Measurements from ENCODE around the gene PCDHA5.
A peak's percentile ranks its signal among the peaks of the same experiment; 100 is the strongest.
"Not testable (repeated sequence)": the region's sequence is repeated elsewhere in the genome, so short reads cannot be mapped to it uniquely, and the experiment has no call there.

PCDHA5 gene

GRCh38 chr5:140821375-140822280 lies at the start of gene PCDHA5:
Gene PCDHA5 (plus strand): TSS chr5:140821613.
- no peak within 1 kb of the TSS for H3K27ac ChIP-seq
- TF ChIP-seq, protein P1, sequence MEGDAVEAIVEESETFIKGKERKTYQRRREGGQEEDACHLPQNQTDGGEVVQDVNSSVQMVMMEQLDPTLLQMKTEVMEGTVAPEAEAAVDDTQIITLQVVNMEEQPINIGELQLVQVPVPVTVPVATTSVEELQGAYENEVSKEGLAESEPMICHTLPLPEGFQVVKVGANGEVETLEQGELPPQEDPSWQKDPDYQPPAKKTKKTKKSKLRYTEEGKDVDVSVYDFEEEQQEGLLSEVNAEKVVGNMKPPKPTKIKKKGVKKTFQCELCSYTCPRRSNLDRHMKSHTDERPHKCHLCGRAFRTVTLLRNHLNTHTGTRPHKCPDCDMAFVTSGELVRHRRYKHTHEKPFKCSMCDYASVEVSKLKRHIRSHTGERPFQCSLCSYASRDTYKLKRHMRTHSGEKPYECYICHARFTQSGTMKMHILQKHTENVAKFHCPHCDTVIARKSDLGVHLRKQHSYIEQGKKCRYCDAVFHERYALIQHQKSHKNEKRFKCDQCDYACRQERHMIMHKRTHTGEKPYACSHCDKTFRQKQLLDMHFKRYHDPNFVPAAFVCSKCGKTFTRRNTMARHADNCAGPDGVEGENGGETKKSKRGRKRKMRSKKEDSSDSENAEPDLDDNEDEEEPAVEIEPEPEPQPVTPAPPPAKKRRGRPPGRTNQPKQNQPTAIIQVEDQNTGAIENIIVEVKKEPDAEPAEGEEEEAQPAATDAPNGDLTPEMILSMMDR (conservative IDR thresholded peaks at IDR 0.05): peak; percentile 72

GRCh38 chr5:140780512-140780911 lies 40.9 kb upstream of the PCDHA5 start:
- TF ChIP-seq, protein P1 (conservative IDR thresholded peaks at IDR 0.05): no peak
- no peak overlapping the region for H3K27ac ChIP-seq

GRCh38 chr5:140785905-140786686 lies 35.3 kb upstream of the PCDHA5 start, which contains the start of gene PCDHA1:
Gene PCDHA1 (plus strand): TSS chr5:140786140.
- no peak within 1 kb of the TSS for H3K27ac ChIP-seq
- TF ChIP-seq, protein P1 (conservative IDR thresholded peaks at IDR 0.05): no peak

DNA sequence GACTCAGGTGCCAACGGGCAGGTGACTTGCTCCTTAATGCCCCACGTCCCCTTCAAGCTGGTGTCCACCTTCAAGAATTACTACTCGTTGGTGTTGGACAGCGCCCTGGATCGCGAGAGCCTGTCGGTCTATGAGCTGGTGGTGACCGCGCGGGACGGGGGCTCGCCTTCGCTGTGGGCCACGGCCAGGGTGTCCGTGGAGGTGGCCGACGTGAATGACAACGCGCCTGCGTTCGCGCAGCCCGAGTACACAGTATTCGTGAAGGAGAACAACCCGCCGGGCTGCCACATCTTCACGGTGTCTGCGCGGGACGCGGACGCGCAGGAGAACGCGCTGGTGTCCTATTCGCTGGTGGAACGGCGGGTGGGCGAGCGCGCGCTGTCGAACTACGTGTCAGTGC lies 34.0 kb upstream of the PCDHA5 start:
- H3K27ac ChIP-seq: not testable (repeated sequence)

GRCh38 chr5:140787849-140788504 lies 33.4 kb upstream of the PCDHA5 start:
- not testable (repeated sequence) for H3K27ac ChIP-seq

DNA sequence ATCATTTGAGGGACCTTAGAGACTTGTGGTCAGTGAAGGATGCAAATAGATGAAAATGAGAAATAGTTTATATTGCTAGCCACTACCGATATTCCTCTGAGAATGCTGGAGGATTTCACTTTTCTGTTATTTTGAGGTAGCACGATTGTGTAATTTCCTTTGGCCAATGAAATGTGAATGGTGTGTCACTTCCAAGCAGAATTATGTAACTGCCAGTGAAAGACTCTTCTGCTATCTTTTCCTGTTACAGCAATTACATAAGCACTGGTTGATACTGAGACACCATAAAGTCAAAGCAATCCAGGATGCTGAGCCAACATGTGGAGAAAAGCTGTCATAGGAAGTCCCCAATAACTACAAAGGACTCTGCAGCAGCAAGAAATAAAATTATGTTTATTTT lies 30.3 kb upstream of the PCDHA5 start:
- TF ChIP-seq, protein P1 (conservative IDR thresholded peaks at IDR 0.05): no peak
- H3K27ac ChIP-seq: no peak overlapping the region

GRCh38 chr5:140794595-140795258 lies 26.7 kb upstream of the PCDHA5 start, which contains the start of gene PCDHA2:
Gene PCDHA2 (plus strand): TSS chr5:140794852.
- H3K27ac ChIP-seq: no peak within 1 kb of the TSS
- TF ChIP-seq, protein P1 (conservative IDR thresholded peaks at IDR 0.05): peak; percentile 38

DNA sequence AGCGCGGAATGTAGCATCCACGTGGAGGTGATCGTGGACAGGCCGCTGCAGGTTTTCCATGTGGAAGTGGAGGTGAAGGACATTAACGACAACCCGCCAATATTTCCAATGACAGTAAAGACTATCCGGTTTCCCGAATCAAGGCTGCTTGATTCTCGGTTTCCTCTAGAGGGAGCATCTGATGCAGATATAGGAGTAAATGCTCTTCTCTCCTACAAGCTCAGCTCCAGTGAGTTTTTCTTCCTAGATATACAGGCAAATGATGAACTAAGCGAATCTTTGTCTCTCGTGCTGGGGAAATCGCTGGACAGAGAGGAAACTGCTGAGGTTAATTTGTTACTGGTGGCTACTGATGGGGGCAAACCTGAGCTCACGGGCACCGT lies 26.2 kb upstream of the PCDHA5 start:
- TF ChIP-seq, protein P1 (conservative IDR thresholded peaks at IDR 0.05): peak; percentile 18; the same call in 1 of the 2 replicates
- H3K27ac ChIP-seq: no peak overlapping the region

DNA sequence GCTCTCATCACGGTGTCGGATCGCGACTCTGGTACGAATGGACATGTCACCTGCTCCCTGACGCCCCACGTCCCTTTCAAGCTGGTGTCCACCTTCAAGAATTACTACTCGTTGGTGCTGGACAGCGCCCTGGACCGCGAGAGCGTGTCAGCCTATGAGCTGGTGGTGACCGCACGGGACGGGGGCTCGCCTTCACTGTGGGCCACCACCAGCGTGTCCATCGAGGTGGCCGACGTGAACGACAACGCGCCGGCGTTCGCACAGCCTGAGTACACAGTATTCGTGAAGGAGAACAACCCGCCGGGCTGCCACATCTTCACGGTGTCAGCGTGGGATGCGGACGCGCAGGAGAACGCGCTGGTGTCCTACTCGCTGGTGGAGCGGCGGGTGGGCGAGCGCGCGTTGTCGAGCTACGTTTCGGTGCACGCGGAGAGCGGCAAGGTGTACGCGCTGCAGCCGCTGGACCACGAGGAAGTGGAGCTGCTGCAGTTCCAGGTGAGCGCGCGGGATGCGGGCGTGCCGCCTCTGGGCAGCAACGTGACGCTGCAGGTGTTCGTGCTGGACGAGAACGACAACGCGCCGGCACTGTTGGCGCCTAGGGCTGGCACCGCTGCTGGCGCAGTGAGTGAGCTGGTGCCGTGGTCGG lies 25.2 kb upstream of the PCDHA5 start:
- not testable (repeated sequence) for H3K27ac ChIP-seq

Measured in VCaP (cell line).